Adrenal gland (tissue), 5 donors: Measurements from ENCODE around the gene KRTAP4-12.

Experiments used
- CTCF ChIP-seq, 6 experiments: fragments of 450-650 bp in 4 of 6; fragments of 200-600 bp in 2 of 6; sonication (generic) in 1 of 6; IDR thresholded peaks; 1 replicate in 5 of 6; 2 replicates in 1 of 6; pipeline versions ENCODE4 v1.5.1 to v1.8.0; 2016 to 2021; ENCODE audit warnings: antibody characterized with exemption in 6 of 6, mild to moderate bottlenecking in 2 of 6, moderate library complexity in 1 of 6
- POLR2A ChIP-seq, 2 donors: fragments of 450-650 bp; IDR thresholded peaks; one replicate each; pipeline ENCODE4 v1.6.1; 2017; ENCODE audit warnings: antibody characterized with exemption in 2 of 2, mild to moderate bottlenecking in 2 of 2, moderate library complexity in 1 of 2
- donor health status: DM: no; HTN: no; CAD: no.

GRCh38 chr17:41098042-41098441 lies 25.9 kb downstream of the KRTAP4-12 start, which contains the start of gene KRTAP4-8:
- TF ChIP-seq CTCF (IDR thresholded peaks at IDR 0.05) (no peak), POLR2A (IDR thresholded peaks at IDR 0.05) (no peak)
